DND-41 (cell line): ENCODE data around the gene SKAP1.

Source experiments
- ATAC-seq: fragments of 200-7000 bp; cut with Tn5 transposase; 3 replicates; pipeline ENCODE4 v1.9.1; 2021; ENCODE audit warnings: low read depth; ENCODE audit not compliant: insufficient read depth
- DNase-seq: peaks from one replicate; pipeline ENCODE4 v3.0.0-alpha.2; 2020
- H2AFZ ChIP-seq: 2 replicates; pipeline ENCODE4 v1.6.0; 2012; ENCODE audit warnings: low read depth, low read length
- H3K27ac ChIP-seq: 2 replicates; pipeline ENCODE4 v1.5.1; 2012; ENCODE audit warnings: low read length, inconsistent platforms
- H3K27me3 ChIP-seq: fragments of 200-600 bp; sonication (generic); 2 replicates; pipeline ENCODE4 v1.6.0; 2012; ENCODE audit warnings: low read length, mild to moderate bottlenecking, inconsistent platforms; ENCODE audit not compliant: insufficient read depth, poor library complexity
- H3K36me3 ChIP-seq: 2 replicates; pipeline ENCODE4 v1.5.1; 2012; ENCODE audit warnings: low read length, inconsistent platforms; ENCODE audit not compliant: insufficient read depth
- H3K4me1 ChIP-seq: 2 replicates; pipeline ENCODE4 v1.5.1; 2012; ENCODE audit warnings: mild to moderate bottlenecking, low read length; ENCODE audit not compliant: insufficient read depth
- H3K4me2 ChIP-seq: 2 replicates; pipeline ENCODE4 v1.6.0; 2012; ENCODE audit warnings: mild to moderate bottlenecking, moderate library complexity, low read length, inconsistent platforms; ENCODE audit not compliant: insufficient read depth
- H3K4me3 ChIP-seq, 2 experiments: fragments of 200-600 bp in 1 of 2; shearing (Covaris generic) in 1 of 2; 2 replicates each; pipeline ENCODE4 v1.5.1; 2012 to 2016; ENCODE audit warnings: inconsistent platforms in 2 of 2, low read length in 2 of 2, mild to moderate bottlenecking in 2 of 2, low read depth in 1 of 2, moderate library complexity in 1 of 2
- H3K79me2 ChIP-seq: 2 replicates; pipeline ENCODE4 v1.6.0; 2012; ENCODE audit warnings: low read length, inconsistent platforms; ENCODE audit not compliant: insufficient read depth
- H3K9ac ChIP-seq: 2 replicates; pipeline ENCODE4 v1.6.0; 2012; ENCODE audit warnings: low read depth, mild to moderate bottlenecking, inconsistent platforms, low read length, moderate library complexity
- H3K9me3 ChIP-seq: 2 replicates; pipeline ENCODE4 v1.5.1; 2012; ENCODE audit warnings: low read length, moderate library complexity, mild to moderate bottlenecking, inconsistent platforms; ENCODE audit not compliant: insufficient read depth, severe bottlenecking
- H4K20me1 ChIP-seq: 2 replicates; pipeline ENCODE4 v1.6.0; 2012; ENCODE audit warnings: low read length; ENCODE audit not compliant: insufficient read depth
- CTCF ChIP-seq: IDR thresholded peaks from 2 replicates; pipeline ENCODE4 v1.5.1; 2012; ENCODE audit warnings: borderline replicate concordance, low read length, moderate library complexity, mild to moderate bottlenecking; ENCODE audit not compliant: poor library complexity, severe bottlenecking; ENCODE audit errors: extremely low read depth
- EZH2 ChIP-seq: IDR thresholded peaks from 3 replicates; pipeline ENCODE4 v1.6.1; 2012; ENCODE audit warnings: borderline replicate concordance, low read depth, mild to moderate bottlenecking, moderate library complexity, low read length, inconsistent platforms; ENCODE audit not compliant: severe bottlenecking

SKAP1 gene

DNA sequence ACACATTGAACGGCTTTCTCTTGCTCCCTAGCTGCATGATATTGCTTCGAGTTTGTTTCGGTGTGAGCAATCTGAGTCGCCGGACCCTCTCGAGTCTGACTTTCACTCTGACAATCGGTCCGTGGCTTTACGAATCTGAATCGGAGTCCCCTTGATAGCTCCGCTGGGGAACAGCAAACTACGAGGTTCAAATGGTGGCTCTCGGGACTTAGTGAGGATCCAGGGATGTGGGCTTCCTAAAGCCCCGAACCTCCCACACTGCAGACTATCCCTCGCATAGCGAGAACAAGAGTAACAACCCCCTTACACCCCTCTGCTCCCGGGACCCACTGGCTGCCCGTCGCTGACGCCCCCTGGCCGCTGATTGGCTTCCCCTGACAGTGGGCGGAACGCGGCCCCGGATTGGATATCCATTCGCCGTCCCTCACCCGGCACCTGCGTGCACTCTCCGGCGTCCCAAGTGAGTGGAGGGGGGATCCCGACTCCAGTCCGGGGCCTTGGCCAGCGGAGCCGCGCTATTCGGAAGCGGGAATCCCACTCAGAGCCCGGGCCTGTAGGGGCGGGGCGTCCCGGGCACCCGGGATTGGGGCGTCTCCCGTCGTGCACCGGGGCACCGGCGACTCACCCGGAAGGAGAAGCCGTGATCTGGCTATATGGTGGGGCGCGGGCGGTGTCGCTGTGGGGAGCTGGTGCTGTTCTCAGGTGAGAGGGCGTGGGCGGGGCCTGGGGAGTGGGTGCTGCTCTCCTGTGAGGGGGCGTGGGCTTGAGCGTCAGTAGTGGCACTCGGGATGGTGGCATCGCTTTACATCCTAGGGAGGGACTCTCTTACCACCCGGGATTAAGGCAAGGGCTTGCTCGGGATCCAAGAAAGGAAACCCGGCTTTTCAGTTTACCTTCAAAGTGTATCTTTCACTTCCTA, 322.6 kb downstream of the SKAP1 start, which contains the start of gene SNX11:
Gene SNX11 (plus strand): TSS at position 630 of the 919 bp plus-strand sequence. CDS start 4,278 bp downstream, outside the sequence.
- Histone ChIP-seq H3K4me3 (peak within 1 kb of the TSS; percentile 73 to 91), H3K27ac (peak within 1 kb of the TSS; percentile 63), H3K27me3 (no peaks in the 10 kb centered on the region), H3K4me2 (peak within 1 kb of the TSS; percentile 62), H3K36me3 (no peaks in the 10 kb centered on the region), H3K4me1 (peaks cover 27% of the 10 kb centered on the region), H3K9me3 (no peaks in the 10 kb centered on the region), H4K20me1 (no peaks in the 10 kb centered on the region; the same call in 1 of the 2 replicates), H3K79me2 (peaks cover 40% of the 10 kb centered on the region), H2AFZ (peak within 1 kb of the TSS; percentile 77), H3K9ac (peak within 1 kb of the TSS; percentile 65)
- peak; percentile 99 for ATAC-seq
- no peak for TF ChIP-seq EZH2
- peak; percentile 27 for TF ChIP-seq CTCF
- DNase-seq = peak; percentile 93

DNA sequence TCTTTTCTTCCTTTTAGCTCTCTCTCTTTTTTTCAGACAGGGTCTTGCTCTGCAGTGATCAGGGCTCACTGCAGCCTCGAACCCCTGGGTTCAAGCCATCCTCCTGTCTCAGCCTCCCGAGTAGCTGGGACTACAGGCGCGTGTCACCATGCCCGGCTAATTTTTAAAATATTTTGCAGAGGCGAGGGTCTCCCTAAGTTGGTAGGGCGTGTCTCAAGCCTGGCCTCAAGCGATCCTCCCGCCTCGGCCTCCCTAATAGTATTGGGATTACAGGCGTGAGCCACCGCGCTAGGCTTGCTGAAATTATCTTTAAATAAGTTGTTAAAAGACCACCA, 323.2 kb downstream of the SKAP1 start:
- Histone ChIP-seq H3K27ac (peak overlapping the region; percentile 63), H3K4me3 (peak overlapping the region; percentile 73 to 91; a peak in 3 of 4 replicates), H4K20me1 (no peaks in the 10 kb centered on the region; the same call in 1 of the 2 replicates), H3K9me3 (no peaks in the 10 kb centered on the region), H3K79me2 (peaks cover 34% of the 10 kb centered on the region), H3K4me2 (peak overlapping the region; percentile 62), H2AFZ (peak overlapping the region; percentile 77), H3K36me3 (no peaks in the 10 kb centered on the region), H3K9ac (peak overlapping the region; percentile 65), H3K27me3 (no peaks in the 10 kb centered on the region), H3K4me1 (peaks cover 30% of the 10 kb centered on the region)
- ATAC-seq (no peak), DNase-seq (no peak)
- TF ChIP-seq EZH2 (no peak), CTCF (no peak)

DNA sequence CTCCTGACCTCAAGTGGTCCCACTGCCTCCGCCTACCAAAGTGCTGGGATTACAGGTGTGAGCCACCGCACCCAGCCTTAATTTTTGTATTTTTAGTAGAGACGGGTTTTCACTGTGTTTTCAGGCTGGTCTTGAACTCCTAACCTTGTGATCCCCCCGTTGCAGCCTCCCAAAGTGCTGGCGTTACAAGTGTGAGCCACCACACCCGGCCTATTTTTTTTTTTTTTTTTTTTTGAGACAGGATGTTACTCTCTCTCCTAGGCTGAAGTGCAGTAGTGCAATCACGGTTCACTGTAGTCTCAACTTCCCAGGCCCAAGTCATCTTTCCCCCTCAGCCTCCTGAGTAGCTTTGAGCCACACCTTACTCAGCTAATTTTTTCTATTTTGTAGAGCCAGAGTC, 325.6 kb downstream of the SKAP1 start:
- ATAC-seq (no peak), DNase-seq (no peak)
- Histone ChIP-seq H3K27ac (no peak overlapping the region), H2AFZ (no peak overlapping the region), H3K27me3 (no peaks in the 10 kb centered on the region), H3K79me2 (peaks cover 37% of the 10 kb centered on the region), H3K4me3 (no peak overlapping the region), H4K20me1 (peaks cover 12% of the 10 kb centered on the region; the same call in 1 of the 2 replicates), H3K4me2 (no peak overlapping the region), H3K9ac (no peak overlapping the region), H3K4me1 (peaks cover 39% of the 10 kb centered on the region), H3K9me3 (no peaks in the 10 kb centered on the region), H3K36me3 (peaks cover 3% of the 10 kb centered on the region; the same call in 1 of the 2 replicates)
- TF ChIP-seq EZH2 (no peak), CTCF (no peak)
